SU-DHL-6 (cell line): Measurements from ENCODE around the gene PCDHGB1.
A peak's percentile ranks its signal among the peaks of the same experiment; 100 is the strongest.

ENCODE experiments used
- EZH2phosphoT487 ChIP-seq: fragments of 200-600 bp; sonication (generic), shearing (Covaris generic); conservative IDR thresholded peaks from 2 replicates; pipeline ENCODE4 v1.6.1; 2018; ENCODE audit warnings: mild to moderate bottlenecking, antibody characterized with exemption, low read length, moderate library complexity, mixed read lengths
- TF ChIP-seq, protein P1 (sequence below): fragments of 200-600 bp; sonication (generic); IDR thresholded peaks from one replicate; pipeline ENCODE4 v1.5.1; 2017; ENCODE audit warnings: antibody characterized with exemption, mild to moderate bottlenecking, low read length, moderate library complexity; ENCODE audit not compliant: insufficient read depth, poor library complexity, severe bottlenecking

- TF ChIP-seq, protein P1, sequence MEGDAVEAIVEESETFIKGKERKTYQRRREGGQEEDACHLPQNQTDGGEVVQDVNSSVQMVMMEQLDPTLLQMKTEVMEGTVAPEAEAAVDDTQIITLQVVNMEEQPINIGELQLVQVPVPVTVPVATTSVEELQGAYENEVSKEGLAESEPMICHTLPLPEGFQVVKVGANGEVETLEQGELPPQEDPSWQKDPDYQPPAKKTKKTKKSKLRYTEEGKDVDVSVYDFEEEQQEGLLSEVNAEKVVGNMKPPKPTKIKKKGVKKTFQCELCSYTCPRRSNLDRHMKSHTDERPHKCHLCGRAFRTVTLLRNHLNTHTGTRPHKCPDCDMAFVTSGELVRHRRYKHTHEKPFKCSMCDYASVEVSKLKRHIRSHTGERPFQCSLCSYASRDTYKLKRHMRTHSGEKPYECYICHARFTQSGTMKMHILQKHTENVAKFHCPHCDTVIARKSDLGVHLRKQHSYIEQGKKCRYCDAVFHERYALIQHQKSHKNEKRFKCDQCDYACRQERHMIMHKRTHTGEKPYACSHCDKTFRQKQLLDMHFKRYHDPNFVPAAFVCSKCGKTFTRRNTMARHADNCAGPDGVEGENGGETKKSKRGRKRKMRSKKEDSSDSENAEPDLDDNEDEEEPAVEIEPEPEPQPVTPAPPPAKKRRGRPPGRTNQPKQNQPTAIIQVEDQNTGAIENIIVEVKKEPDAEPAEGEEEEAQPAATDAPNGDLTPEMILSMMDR: peak; percentile 20
- TF ChIP-seq EZH2phosphoT487: no peak
These were observed 42.7 kb downstream of the PCDHGB1 start, which contains the start of gene PCDHGA8 for GRCh38 chr5:141392429-141393198.
